LNCAP (cell line): ENCODE data around the gene TXNDC8.

ENCODE experiments used
- TF ChIP-seq, protein P1 (sequence below): fragments of 450-650 bp; IDR thresholded peaks from 2 replicates; pipeline ENCODE4 v1.5.1; 2017; ENCODE audit warnings: mild to moderate bottlenecking

Gene TXNDC8

DNA sequence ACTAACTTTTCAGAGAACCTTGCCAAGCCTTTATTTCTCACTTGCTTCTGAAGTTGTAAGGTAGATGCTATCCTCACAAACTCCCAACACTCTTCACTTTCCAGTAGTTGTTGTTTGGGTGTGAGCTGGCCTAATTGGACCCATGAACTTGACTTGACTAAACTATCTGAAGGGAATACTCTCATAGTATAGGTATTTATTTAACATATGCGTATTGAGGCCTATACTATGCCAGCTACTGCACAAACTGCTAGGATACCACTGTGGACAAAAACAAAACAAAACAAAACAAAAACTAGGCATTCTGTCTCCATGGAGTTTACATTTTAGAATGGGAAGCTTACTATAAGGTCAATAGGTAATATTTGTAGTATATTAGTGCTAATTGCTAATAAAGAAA is 1.3 kb downstream of the TXNDC8 start:
- TF ChIP-seq, protein P1, sequence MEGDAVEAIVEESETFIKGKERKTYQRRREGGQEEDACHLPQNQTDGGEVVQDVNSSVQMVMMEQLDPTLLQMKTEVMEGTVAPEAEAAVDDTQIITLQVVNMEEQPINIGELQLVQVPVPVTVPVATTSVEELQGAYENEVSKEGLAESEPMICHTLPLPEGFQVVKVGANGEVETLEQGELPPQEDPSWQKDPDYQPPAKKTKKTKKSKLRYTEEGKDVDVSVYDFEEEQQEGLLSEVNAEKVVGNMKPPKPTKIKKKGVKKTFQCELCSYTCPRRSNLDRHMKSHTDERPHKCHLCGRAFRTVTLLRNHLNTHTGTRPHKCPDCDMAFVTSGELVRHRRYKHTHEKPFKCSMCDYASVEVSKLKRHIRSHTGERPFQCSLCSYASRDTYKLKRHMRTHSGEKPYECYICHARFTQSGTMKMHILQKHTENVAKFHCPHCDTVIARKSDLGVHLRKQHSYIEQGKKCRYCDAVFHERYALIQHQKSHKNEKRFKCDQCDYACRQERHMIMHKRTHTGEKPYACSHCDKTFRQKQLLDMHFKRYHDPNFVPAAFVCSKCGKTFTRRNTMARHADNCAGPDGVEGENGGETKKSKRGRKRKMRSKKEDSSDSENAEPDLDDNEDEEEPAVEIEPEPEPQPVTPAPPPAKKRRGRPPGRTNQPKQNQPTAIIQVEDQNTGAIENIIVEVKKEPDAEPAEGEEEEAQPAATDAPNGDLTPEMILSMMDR: no peak

DNA sequence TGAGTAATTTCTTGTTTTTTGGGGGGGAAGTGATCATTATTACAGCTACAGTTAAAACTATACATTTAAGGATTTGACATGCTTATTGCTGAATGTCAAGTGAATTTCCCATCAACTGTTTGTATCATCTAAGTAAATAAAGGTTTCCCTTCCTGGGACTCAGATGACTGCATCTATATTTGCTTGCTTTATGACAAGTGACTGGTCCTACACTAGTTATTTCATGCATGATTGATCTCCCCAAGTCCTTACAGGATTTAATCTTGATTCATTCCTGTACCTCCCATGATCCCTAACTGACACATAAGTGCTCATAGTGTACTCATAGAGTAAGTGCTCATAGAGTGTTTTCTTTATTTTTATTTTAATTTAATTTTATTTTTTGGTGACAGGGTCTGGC is 2.8 kb downstream of the TXNDC8 start:
- TF ChIP-seq, protein P1: no peak

DNA sequence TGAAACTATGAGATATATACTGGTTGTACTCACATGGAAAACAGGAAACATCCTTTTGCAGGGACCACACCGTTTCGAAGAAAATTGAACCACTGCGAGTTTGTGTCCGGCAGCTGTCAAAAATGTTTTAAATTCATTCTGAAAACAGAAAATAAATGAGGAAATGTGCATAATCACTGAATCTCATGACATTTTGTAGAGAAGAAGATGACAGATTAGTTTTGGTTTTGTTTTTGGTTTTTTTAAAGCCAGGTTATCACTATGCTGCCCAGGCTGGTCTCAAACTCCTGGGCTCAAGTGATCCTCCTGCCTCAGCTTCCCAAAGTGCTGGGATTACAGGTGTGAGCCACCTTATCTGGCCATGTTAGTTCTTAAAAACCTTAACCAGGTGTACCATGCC is 3.5 kb downstream of the TXNDC8 start:
- TF ChIP-seq, protein P1: no peak

DNA sequence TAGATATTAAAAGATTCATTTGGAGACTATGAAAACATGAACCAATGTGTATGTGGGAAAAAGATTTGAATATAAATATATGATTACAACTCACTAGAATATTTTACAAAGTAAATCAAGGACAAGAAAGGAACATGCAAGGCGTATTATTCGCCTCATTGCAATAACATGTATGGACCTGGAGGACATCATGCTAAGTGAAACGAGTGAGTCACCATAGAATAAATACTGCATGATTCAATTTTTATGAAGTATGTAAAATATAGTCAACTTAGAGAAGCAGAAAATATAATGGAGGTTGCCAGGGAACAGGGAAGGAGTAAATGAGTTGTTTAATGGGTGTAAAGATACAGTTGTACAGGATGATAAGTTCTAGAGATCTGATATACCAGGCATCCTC is 4.9 kb downstream of the TXNDC8 start:
- TF ChIP-seq, protein P1: no peak

DNA sequence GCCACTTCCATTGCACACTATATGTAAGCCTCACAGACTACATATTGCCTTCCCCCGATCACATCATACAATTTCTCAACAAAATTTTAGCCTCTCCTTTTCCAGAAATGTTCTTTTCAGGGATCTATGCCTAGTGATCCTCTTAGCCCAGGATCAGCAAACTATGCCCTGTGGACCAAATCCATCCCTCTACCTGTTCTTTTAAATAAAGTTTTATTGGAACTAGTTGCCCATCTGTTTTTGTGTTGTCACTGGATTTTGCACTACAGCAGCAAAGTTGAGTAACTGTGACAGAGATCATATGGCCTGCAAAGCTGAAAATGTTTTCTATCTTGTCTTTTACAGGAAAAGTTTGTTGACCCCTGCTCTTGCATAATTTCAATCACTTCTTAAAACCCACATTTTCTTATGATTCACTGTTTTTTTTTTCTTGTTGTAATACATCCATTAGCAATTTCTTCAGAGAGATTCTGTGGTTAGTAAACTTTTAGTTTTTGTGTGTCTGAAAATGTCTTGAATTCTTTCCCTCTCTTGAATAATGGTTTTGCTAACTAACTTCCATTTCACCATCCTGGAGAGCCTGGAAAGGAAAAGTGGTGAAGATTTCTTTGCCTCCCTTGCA is 7.1 kb downstream of the TXNDC8 start:
- TF ChIP-seq, protein P1: no peak

DNA sequence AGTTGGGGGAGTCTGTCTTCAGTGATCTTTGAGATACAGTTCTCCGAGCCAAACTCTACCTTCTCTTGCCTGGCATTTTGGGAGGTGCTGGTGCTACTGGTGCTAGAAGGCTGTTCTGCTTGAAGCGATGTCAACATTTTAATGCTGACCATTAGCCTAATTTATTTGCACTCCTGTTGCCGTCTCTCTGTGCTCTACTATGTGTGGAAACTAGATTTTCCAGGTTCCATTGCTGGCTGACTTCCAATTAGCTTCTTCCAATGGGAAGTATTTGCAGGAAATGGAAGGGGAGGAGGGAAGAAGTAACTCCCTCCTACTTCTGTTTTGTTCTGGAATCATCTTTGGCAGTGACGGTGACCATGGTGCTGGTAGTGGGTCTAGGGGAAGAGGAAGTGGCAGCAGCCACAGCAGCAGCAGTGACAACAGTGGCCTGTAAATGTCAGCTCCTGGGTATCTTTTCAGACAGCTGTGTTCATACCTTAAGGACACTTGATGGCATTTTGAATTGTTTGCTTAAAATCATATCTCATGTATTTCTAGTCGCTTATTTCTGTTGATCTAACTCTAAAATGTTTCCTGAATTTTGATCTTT is 7.9 kb downstream of the TXNDC8 start:
- TF ChIP-seq, protein P1: no peak

DNA sequence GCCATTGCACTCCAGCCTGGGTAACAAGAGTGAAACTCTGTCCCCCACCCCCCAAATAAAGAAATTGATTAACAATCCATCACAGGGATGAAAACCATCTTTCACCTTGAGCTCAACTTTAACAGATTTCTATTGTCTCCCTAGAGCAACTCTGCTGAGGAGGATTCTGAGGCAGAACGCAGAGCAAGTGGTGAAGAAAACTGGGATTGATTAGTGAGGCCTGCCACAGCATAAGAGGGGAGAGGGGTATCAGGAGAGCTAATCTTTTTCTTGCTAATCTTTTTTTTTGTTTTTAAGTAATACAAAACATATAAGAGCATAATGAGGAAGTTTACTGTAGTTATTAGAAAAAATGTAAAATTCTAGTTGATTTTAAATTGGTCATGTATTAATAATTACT is 8.9 kb downstream of the TXNDC8 start:
- TF ChIP-seq, protein P1: no peak

DNA sequence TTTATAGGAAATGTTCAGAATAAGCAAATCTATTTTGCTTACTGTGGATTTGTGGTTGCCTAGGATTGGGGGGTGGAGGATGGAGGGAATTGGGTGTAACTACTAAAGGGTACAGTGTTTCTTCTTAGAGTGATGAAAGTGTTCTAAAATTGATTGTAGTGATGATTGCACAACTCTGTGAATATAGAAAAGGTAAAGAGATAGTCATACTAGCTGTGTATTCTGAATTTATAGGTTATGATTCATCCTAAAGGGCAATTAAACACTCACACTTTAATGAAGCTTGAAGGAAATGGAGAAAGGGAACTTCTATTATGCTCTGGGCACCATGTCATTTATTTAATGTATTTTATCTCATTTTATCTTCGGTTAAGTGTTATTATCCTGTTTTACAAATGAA is 9.9 kb downstream of the TXNDC8 start:
- TF ChIP-seq, protein P1: no peak
